Lung (tissue), 12 donors: ENCODE data around the gene ZBED6. TPM values are rescaled to one million over a fixed set of nuclear protein-coding genes. Genes with fewer than 3 reads are reported as not detected.

Experiments used
- ATAC-seq: fragments of 200-7000 bp; cut with Tn5 transposase; one replicate; pipeline ENCODE4 v1.9.1; 2020; ENCODE audit warnings: moderate number of reproducible peaks; ENCODE audit not compliant: insufficient read depth, low FRiP score
- DNase-seq, 3 donors: peaks; one replicate each; pipeline ENCODE4 v3.0.0-alpha.2; 2013 to 2017
- H3K27ac ChIP-seq, 2 donors: one replicate each; pipeline ENCODE4 v1.5.1; 2013; ENCODE audit warnings: mild to moderate bottlenecking in 2 of 2, moderate library complexity in 2 of 2, control low read depth in 1 of 2, inconsistent platforms in 1 of 2, low read depth in 1 of 2, low read length in 1 of 2
- H3K27me3 ChIP-seq, 3 donors: one replicate each; pipeline ENCODE4 v1.5.1; 2013; ENCODE audit warnings: low read length in 2 of 3; ENCODE audit not compliant: control insufficient read depth in 3 of 3, insufficient read depth in 3 of 3
- H3K36me3 ChIP-seq, 4 donors: one replicate each; pipeline ENCODE4 v1.5.1; 2013; ENCODE audit warnings: low read length in 4 of 4, mild to moderate bottlenecking in 1 of 4, moderate library complexity in 1 of 4; ENCODE audit not compliant: control insufficient read depth in 4 of 4, insufficient read depth in 4 of 4
- H3K4me1 ChIP-seq, 5 donors: one replicate each; pipeline ENCODE4 v1.5.1; 2013; ENCODE audit warnings: low read length in 5 of 5, mild to moderate bottlenecking in 2 of 5, moderate library complexity in 1 of 5; ENCODE audit not compliant: control insufficient read depth in 5 of 5, insufficient read depth in 5 of 5
- H3K4me3 ChIP-seq: one replicate; pipeline ENCODE4 v1.5.1; 2013; ENCODE audit warnings: mild to moderate bottlenecking, control low read depth, moderate library complexity
- H3K9ac ChIP-seq, 2 donors: one replicate each; pipeline ENCODE4 v1.5.1; 2013; ENCODE audit warnings: low read length in 2 of 2, control low read depth in 1 of 2; ENCODE audit not compliant: insufficient read depth in 1 of 2
- H3K9me3 ChIP-seq, 4 donors: one replicate each; pipeline ENCODE4 v1.5.1; 2013; ENCODE audit warnings: low read length in 3 of 4, mild to moderate bottlenecking in 1 of 4, moderate library complexity in 1 of 4; ENCODE audit not compliant: control insufficient read depth in 4 of 4, insufficient read depth in 3 of 4
- WGBS, 2 donors: extraction: QIAGEN DNeasy Blood & Tissue Kit; methylation state at CpG; one replicate each; pipeline ENCODE4 v1.1.7; 2013; 5-methylcytosine and 5-hydroxymethylcytosine counted together
- polyA plus RNA-seq, 2 donors: library from polyadenylated mRNA; stranded (reverse); fragments of 200-250 nt; gene quantifications; one replicate each; pipeline ENCODE4 v1.2.1, GENCODE V29; 2013
- total RNA-seq, 2 donors: library from RNA; depleted of rRNA in 1 of 2; stranded (reverse); fragments of >200 nt in 1 of 2; gene quantifications; one replicate each; pipeline ENCODE4 v1.2.1, GENCODE V29; 2014 to 2021
- TF ChIP-seq, protein P1 (sequence below): IDR thresholded peaks from 2 replicates; pipeline ENCODE4 v1.5.1; 2012; ENCODE audit warnings: mild to moderate bottlenecking; ENCODE audit errors: control extremely low read depth, extremely low read depth
- donor health status: control.
- donor health status: control.
- donor health status: Bipolar disorder and iron deficiency.
- donor health status: healthy.
- donor health status: DM: yes; HTN: yes; CAD: no.

Gene ZBED6
- total and polyA plus RNA-seq, 4 donors = 1.4 to 27.1 (median 11.9) TPM

DNA sequence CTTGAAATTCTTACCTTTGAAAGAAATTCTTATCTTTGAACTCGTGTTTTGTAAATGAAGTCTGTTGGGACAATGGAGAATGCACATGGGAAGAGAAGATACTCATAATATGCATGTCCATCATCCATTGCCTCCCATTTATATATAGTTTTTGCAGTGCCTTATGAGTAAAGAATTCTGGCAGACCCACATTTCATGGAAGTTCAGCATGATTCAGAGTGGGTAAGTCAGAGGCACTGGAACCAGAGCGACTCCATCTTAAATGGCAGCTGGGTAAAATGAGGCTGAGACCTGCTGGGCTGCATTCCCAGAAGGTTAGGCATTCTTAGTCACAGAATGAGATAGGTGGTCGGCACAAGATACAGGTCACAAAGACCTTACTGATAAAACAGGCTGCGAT lies 16.6 kb upstream of the ZBED6 start:
- no peak for DNase-seq
- Histone ChIP-seq H3K9me3 (no peaks in the 10 kb centered on the region), H3K27ac (no peak overlapping the region), H3K4me1 (no peaks in the 10 kb centered on the region), H3K9ac (no peak overlapping the region), H3K36me3 (no peaks in the 10 kb centered on the region), H3K27me3 (no peaks in the 10 kb centered on the region), H3K4me3 (no peak overlapping the region)
- no peak for ATAC-seq
- WGBS, 2 donors = 93 to 95% methylated on average over 4 of the region's 4 CpGs
- TF ChIP-seq, protein P1, sequence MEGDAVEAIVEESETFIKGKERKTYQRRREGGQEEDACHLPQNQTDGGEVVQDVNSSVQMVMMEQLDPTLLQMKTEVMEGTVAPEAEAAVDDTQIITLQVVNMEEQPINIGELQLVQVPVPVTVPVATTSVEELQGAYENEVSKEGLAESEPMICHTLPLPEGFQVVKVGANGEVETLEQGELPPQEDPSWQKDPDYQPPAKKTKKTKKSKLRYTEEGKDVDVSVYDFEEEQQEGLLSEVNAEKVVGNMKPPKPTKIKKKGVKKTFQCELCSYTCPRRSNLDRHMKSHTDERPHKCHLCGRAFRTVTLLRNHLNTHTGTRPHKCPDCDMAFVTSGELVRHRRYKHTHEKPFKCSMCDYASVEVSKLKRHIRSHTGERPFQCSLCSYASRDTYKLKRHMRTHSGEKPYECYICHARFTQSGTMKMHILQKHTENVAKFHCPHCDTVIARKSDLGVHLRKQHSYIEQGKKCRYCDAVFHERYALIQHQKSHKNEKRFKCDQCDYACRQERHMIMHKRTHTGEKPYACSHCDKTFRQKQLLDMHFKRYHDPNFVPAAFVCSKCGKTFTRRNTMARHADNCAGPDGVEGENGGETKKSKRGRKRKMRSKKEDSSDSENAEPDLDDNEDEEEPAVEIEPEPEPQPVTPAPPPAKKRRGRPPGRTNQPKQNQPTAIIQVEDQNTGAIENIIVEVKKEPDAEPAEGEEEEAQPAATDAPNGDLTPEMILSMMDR = no peak

DNA sequence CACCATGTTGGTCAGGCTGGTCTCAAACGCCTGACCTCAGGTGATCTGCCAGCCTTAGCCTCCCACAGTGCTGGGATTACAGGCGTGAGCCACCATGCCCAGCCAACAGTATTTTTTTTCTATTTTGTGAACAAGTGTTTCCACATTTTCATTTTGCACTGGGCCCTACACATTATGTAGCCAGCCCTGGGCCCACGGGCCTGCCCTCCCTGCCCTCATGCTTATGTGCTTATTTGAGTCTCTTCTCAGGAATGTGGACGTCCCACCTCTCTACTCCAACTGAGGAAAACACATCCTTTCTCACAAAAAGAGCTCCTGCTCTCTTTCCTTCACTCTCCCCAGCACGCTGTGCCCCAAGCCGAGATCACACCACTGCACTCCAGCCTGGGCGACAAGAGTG lies 13.5 kb upstream of the ZBED6 start:
- Histone ChIP-seq H3K9ac (no peak overlapping the region), H3K27ac (no peak overlapping the region), H3K27me3 (no peaks in the 10 kb centered on the region), H3K4me3 (no peak overlapping the region), H3K4me1 (no peaks in the 10 kb centered on the region), H3K9me3 (no peaks in the 10 kb centered on the region), H3K36me3 (no peaks in the 10 kb centered on the region)
- WGBS, 2 donors = 90 to 96% methylated on average over 7 of the region's 7 CpGs
- ATAC-seq (no peak), DNase-seq (no peak)
- TF ChIP-seq, protein P1 = no peak

DNA sequence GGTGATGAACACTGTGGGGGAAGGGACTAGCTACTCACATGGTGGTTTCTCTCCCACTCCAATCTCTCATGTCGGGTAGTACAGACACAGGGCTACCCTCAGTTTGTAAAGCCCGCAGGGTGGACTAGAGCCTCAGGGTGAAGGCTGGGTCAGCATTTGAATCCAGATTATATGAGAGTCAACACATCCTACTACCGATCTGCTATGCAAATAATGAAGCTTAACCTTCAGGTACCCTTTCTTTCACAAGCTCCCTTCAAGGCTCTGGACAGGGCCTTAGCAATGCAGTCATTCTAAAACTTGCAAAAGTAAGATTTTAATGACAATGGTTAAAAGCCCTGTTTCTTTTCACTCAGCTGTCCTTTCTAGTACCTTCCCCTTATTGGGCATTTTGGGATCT lies 5.5 kb upstream of the ZBED6 start:
- WGBS, 2 donors = 81 to 88% methylated on average over 3 of the region's 3 CpGs
- Histone ChIP-seq H3K9me3 (no peaks in the 10 kb centered on the region), H3K27ac (no peak overlapping the region), H3K36me3 (no peaks in the 10 kb centered on the region), H3K4me3 (no peak overlapping the region), H3K27me3 (no peaks in the 10 kb centered on the region), H3K4me1 (no peaks in the 10 kb centered on the region), H3K9ac (no peak overlapping the region)
- DNase-seq = no peak
- TF ChIP-seq, protein P1 = no peak
- no peak for ATAC-seq

DNA sequence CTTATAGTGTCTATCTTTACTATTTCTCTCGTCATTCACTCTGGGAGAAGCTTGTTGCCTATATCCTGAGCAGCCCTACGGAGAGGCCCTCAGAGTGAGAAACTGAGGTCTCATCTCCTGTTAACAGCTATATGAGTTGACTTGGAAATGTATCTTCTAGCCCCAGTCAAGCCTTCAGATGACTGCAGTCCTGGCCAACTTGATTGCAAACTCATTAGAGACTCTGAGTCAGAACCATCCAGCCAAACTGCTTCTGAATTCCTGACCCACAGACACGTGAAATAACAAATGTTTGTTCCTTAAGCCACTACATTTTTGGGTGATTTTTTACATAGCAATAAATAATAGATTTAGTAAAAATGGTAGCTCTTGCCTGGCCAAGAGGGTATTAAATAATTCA lies 3.9 kb upstream of the ZBED6 start:
- H3K9ac ChIP-seq = no peak overlapping the region
- 75 to 84% methylated on average over 3 of the region's 3 CpGs for WGBS, 2 donors
- TF ChIP-seq, protein P1 = no peak

More for the DNA sequence above, 3.9 kb upstream of the ZBED6 start:
- no peaks in the 10 kb centered on the region for H3K9me3 ChIP-seq
- no peaks in the 10 kb centered on the region for H3K36me3 ChIP-seq
- H3K4me3 ChIP-seq = no peak overlapping the region
- H3K4me1 ChIP-seq = no peaks in the 10 kb centered on the region
- ATAC-seq (no peak), DNase-seq (no peak)
- H3K27ac ChIP-seq = no peak overlapping the region
- H3K27me3 ChIP-seq = no peaks in the 10 kb centered on the region
